WTC11 (cell line): ENCODE measurements around the gene CELSR3. TPM values are rescaled to one million over a fixed set of nuclear protein-coding genes. Genes with fewer than 3 reads are reported as not detected.

Experiments used
- ATAC-seq: fragments of 200-7000 bp; cut with Tn5 transposase; 2 replicates; pipeline ENCODE4 v1.10.0; 2021; ENCODE audit warnings: mild to moderate bottlenecking, moderate library complexity
- CTCF ChIA-PET: fragments of 300-600 bp; sonication (Branson Sonifier 250); formaldehyde crosslinking; loops from one replicate; lab custom pipeline; 2021; ENCODE audit warnings: antibody characterized with exemption; lab: Charles Lee
- POLR2A ChIA-PET: fragments of 350-600 bp; sonication (Branson Sonifier 250); formaldehyde crosslinking; loops from one replicate; lab custom pipeline; 2021; ENCODE audit warnings: antibody characterized with exemption; lab: Charles Lee
- DNase-seq: peaks from one replicate; pipeline ENCODE4 v3.0.0; 2021; ENCODE audit warnings: low spot score
- H3K27ac Mint-ChIP-seq: 2 replicates; pipeline ENCODE4 v1.8.0; 2021; ENCODE audit warnings: mixed read lengths
- H3K27me3 Mint-ChIP-seq: 2 replicates; pipeline ENCODE4 v1.8.0; 2021; ENCODE audit warnings: low read depth, mild to moderate bottlenecking, moderate library complexity, mixed read lengths
- H3K36me3 Mint-ChIP-seq: 2 replicates; pipeline ENCODE4 v1.8.0; 2021; ENCODE audit warnings: mixed read lengths
- H3K4me1 Mint-ChIP-seq: 2 replicates; pipeline ENCODE4 v1.8.0; 2022; ENCODE audit warnings: mixed read lengths
- H3K4me3 Mint-ChIP-seq: 2 replicates; pipeline ENCODE4 v1.8.0; 2021; ENCODE audit warnings: mild to moderate bottlenecking, moderate library complexity, mixed read lengths
- H3K9me3 Mint-ChIP-seq: 2 replicates; pipeline ENCODE4 v1.8.0; 2021; ENCODE audit warnings: mixed read lengths
- CREB1 ChIP-seq: sonication (generic); formaldehyde crosslinking; IDR thresholded peaks from 2 replicates; pipeline ENCODE4 v1.8.0; 2023; ENCODE audit warnings: mild to moderate bottlenecking, missing genetic modification reagents
- EMX1 ChIP-seq: fragments of 250-450 bp; sonication (Bioruptor Pico); IDR thresholded peaks from 2 replicates; pipeline ENCODE4 v1.8.0; 2021; ENCODE audit warnings: mild to moderate bottlenecking
- ETV6 ChIP-seq: sonication (generic); formaldehyde crosslinking; IDR thresholded peaks from 2 replicates; pipeline ENCODE4 v1.8.1; 2022; ENCODE audit warnings: mild to moderate bottlenecking, missing genetic modification reagents
- PRRX2 ChIP-seq: fragments of 250-450 bp; sonication (Bioruptor Pico); IDR thresholded peaks from 2 replicates; pipeline ENCODE4 v1.8.0; 2021; ENCODE audit warnings: mild to moderate bottlenecking
- RORB ChIP-seq: fragments of 250-450 bp; sonication (Bioruptor Pico); IDR thresholded peaks from 2 replicates; pipeline ENCODE4 v1.9.0; 2021; ENCODE audit warnings: mild to moderate bottlenecking
- TEAD1 ChIP-seq: sonication (generic); formaldehyde crosslinking; IDR thresholded peaks from 2 replicates; pipeline ENCODE4 v1.8.0; 2022; ENCODE audit warnings: mild to moderate bottlenecking, missing genetic modification reagents
- TEAD4 ChIP-seq: sonication (generic); formaldehyde crosslinking; IDR thresholded peaks from 2 replicates; pipeline ENCODE4 v1.8.0; 2022; ENCODE audit warnings: mild to moderate bottlenecking, missing genetic modification reagents
- ZNF317 ChIP-seq: sonication (generic); formaldehyde crosslinking; IDR thresholded peaks from 2 replicates; pipeline ENCODE4 v1.8.1; 2023; ENCODE audit warnings: low read depth, mild to moderate bottlenecking, moderate library complexity, missing genetic modification reagents, borderline replicate concordance
- ZNF396 ChIP-seq: fragments of 250-450 bp; sonication (Bioruptor Pico); IDR thresholded peaks from 2 replicates; pipeline ENCODE4 v1.8.0; 2021; ENCODE audit warnings: mild to moderate bottlenecking, moderate library complexity, borderline replicate concordance
- ZNF425 ChIP-seq: fragments of 250-450 bp; sonication (Bioruptor Pico); conservative IDR thresholded peaks from 2 replicates; pipeline ENCODE4 v1.9.0; 2021; ENCODE audit warnings: mild to moderate bottlenecking
- total RNA-seq: library from RNA; stranded (reverse); gene quantifications from 3 replicates; pipeline ENCODE4 v1.2.3, GENCODE V29; 2021
- TF ChIP-seq, protein P1 (sequence below): sonication (generic); formaldehyde crosslinking; IDR thresholded peaks from 2 replicates; pipeline ENCODE4 v1.8.0; 2022; ENCODE audit warnings: mild to moderate bottlenecking, missing genetic modification reagents
- TF ChIP-seq, protein P2 (sequence below): sonication (generic); formaldehyde crosslinking; IDR thresholded peaks from 2 replicates; pipeline ENCODE4 v1.8.0; 2023; ENCODE audit warnings: mild to moderate bottlenecking, missing genetic modification reagents
- TF ChIP-seq, protein P3 (sequence below): sonication (generic); formaldehyde crosslinking; IDR thresholded peaks from 2 replicates; pipeline ENCODE4 v1.8.1; 2022; ENCODE audit warnings: missing genetic modification reagents, borderline replicate concordance
- TF ChIP-seq, protein P4 (sequence below): fragments of 250-450 bp; sonication (Bioruptor Pico); IDR thresholded peaks from 2 replicates; pipeline ENCODE4 v1.9.0; 2021; ENCODE audit warnings: moderate library complexity, mild to moderate bottlenecking, inconsistent platforms, borderline replicate concordance
- TF ChIP-seq, protein P5 (sequence below): fragments of 250-450 bp; sonication (Bioruptor Pico); IDR thresholded peaks from 2 replicates; pipeline ENCODE4 v2.1.2; 2022; ENCODE audit warnings: mild to moderate bottlenecking, moderate library complexity
- TF ChIP-seq, protein P6 (sequence below): sonication (generic); formaldehyde crosslinking; IDR thresholded peaks from 2 replicates; pipeline ENCODE4 v1.8.0; 2022; ENCODE audit warnings: missing genetic modification reagents
- TF ChIP-seq, protein P7 (sequence below): sonication (generic); formaldehyde crosslinking; IDR thresholded peaks from 2 replicates; pipeline ENCODE4 v1.8.1; 2023; ENCODE audit warnings: mild to moderate bottlenecking, missing genetic modification reagents

The CELSR3 gene
- total RNA-seq, 1 experiment from 2014 or later, result 27.9 TPM

- TF ChIP-seq, protein P1, sequence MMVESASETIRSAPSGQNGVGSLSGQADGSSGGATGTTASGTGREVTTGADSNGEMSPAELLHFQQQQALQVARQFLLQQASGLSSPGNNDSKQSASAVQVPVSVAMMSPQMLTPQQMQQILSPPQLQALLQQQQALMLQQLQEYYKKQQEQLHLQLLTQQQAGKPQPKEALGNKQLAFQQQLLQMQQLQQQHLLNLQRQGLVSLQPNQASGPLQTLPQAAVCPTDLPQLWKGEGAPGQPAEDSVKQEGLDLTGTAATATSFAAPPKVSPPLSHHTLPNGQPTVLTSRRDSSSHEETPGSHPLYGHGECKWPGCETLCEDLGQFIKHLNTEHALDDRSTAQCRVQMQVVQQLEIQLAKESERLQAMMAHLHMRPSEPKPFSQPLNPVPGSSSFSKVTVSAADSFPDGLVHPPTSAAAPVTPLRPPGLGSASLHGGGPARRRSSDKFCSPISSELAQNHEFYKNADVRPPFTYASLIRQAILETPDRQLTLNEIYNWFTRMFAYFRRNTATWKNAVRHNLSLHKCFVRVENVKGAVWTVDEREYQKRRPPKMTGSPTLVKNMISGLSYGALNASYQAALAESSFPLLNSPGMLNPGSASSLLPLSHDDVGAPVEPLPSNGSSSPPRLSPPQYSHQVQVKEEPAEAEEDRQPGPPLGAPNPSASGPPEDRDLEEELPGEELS (CRISPR knock-in tag), result peak; percentile 94
- peak; percentile 85 for TF ChIP-seq TEAD4 (CRISPR knock-in tag)
- no peak for TF ChIP-seq RORB (CRISPR knock-in tag)
- peak; percentile 96 for TF ChIP-seq ETV6 (CRISPR knock-in tag)
- no peak for TF ChIP-seq ZNF317 (CRISPR knock-in tag)
- TF ChIP-seq, protein P2, sequence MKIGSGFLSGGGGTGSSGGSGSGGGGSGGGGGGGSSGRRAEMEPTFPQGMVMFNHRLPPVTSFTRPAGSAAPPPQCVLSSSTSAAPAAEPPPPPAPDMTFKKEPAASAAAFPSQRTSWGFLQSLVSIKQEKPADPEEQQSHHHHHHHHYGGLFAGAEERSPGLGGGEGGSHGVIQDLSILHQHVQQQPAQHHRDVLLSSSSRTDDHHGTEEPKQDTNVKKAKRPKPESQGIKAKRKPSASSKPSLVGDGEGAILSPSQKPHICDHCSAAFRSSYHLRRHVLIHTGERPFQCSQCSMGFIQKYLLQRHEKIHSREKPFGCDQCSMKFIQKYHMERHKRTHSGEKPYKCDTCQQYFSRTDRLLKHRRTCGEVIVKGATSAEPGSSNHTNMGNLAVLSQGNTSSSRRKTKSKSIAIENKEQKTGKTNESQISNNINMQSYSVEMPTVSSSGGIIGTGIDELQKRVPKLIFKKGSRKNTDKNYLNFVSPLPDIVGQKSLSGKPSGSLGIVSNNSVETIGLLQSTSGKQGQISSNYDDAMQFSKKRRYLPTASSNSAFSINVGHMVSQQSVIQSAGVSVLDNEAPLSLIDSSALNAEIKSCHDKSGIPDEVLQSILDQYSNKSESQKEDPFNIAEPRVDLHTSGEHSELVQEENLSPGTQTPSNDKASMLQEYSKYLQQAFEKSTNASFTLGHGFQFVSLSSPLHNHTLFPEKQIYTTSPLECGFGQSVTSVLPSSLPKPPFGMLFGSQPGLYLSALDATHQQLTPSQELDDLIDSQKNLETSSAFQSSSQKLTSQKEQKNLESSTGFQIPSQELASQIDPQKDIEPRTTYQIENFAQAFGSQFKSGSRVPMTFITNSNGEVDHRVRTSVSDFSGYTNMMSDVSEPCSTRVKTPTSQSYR (CRISPR knock-in tag), result peak; percentile 86
- peak; percentile 99 for TF ChIP-seq TEAD1
- TF ChIP-seq, protein P3, sequence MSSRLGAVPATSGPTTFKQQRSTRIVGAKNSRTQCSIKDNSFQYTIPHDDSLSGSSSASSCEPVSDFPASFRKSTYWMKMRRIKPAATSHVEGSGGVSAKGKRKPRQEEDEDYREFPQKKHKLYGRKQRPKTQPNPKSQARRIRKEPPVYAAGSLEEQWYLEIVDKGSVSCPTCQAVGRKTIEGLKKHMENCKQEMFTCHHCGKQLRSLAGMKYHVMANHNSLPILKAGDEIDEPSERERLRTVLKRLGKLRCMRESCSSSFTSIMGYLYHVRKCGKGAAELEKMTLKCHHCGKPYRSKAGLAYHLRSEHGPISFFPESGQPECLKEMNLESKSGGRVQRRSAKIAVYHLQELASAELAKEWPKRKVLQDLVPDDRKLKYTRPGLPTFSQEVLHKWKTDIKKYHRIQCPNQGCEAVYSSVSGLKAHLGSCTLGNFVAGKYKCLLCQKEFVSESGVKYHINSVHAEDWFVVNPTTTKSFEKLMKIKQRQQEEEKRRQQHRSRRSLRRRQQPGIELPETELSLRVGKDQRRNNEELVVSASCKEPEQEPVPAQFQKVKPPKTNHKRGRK, result no peak
- TF ChIP-seq, protein P4, sequence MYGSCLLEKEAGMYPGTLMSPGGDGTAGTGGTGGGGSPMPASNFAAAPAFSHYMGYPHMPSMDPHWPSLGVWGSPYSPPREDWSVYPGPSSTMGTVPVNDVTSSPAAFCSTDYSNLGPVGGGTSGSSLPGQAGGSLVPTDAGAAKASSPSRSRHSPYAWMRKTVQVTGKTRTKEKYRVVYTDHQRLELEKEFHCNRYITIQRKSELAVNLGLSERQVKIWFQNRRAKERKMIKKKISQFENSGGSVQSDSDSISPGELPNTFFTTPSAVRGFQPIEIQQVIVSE (CRISPR knock-in tag), result no peak
- 0 out of 2 replicates have a peak, but pooled peaks have one; percentile 73 for TF ChIP-seq EMX1 (CRISPR knock-in tag)
- peak; percentile 15; the same call in 1 of the 2 replicates for TF ChIP-seq CREB1
- no peak for TF ChIP-seq ZNF396
- TF ChIP-seq PRRX2 (CRISPR knock-in tag), result no peak; the same call in 1 of the 2 replicates
- TF ChIP-seq, protein P5, sequence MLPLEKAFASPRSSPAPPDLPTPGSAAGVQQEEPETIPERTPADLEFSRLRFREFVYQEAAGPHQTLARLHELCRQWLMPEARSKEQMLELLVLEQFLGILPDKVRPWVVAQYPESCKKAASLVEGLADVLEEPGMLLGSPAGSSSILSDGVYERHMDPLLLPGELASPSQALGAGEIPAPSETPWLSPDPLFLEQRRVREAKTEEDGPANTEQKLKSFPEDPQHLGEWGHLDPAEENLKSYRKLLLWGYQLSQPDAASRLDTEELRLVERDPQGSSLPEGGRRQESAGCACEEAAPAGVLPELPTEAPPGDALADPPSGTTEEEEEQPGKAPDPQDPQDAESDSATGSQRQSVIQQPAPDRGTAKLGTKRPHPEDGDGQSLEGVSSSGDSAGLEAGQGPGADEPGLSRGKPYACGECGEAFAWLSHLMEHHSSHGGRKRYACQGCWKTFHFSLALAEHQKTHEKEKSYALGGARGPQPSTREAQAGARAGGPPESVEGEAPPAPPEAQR (CRISPR knock-in tag), result no peak
Observed at GRCh38 chr3:48663489-48664312, 1.0 kb upstream of the CELSR3 start (continued).

- H3K9me3 Mint-ChIP-seq, result peaks cover 6% of the 10 kb centered on the region; the same call in 1 of the 2 replicates
- no peak overlapping the region for H3K27ac Mint-ChIP-seq
- POLR2A ChIA-PET, result interaction anchor here (0.6 to 4.4 kb wide), 12 partner anchors 27 to 912 kb away, joined by 3 to 41 read pairs (median 4); partner anchors contain the start of genes CCDC51, IP6K2, NDUFAF3 and SLC26A6
- H3K36me3 Mint-ChIP-seq, result peaks cover 26% of the 10 kb centered on the region
- no peaks in the 10 kb centered on the region for H3K27me3 Mint-ChIP-seq
- ATAC-seq (no peak), DNase-seq (no peak)
- H3K4me1 Mint-ChIP-seq, result peaks cover 14% of the 10 kb centered on the region
- H3K4me3 Mint-ChIP-seq, result peak overlapping the region; percentile 88
- CTCF ChIA-PET, result interaction anchor here (0.9 to 5.2 kb wide), 12 partner anchors 24 to 345 kb away, joined by 3 to 51 read pairs (median 5); partner anchors contain the start of genes NCKIPSD, SLC26A6, UQCRC1 and WDR6
- TF ChIP-seq, protein P6, sequence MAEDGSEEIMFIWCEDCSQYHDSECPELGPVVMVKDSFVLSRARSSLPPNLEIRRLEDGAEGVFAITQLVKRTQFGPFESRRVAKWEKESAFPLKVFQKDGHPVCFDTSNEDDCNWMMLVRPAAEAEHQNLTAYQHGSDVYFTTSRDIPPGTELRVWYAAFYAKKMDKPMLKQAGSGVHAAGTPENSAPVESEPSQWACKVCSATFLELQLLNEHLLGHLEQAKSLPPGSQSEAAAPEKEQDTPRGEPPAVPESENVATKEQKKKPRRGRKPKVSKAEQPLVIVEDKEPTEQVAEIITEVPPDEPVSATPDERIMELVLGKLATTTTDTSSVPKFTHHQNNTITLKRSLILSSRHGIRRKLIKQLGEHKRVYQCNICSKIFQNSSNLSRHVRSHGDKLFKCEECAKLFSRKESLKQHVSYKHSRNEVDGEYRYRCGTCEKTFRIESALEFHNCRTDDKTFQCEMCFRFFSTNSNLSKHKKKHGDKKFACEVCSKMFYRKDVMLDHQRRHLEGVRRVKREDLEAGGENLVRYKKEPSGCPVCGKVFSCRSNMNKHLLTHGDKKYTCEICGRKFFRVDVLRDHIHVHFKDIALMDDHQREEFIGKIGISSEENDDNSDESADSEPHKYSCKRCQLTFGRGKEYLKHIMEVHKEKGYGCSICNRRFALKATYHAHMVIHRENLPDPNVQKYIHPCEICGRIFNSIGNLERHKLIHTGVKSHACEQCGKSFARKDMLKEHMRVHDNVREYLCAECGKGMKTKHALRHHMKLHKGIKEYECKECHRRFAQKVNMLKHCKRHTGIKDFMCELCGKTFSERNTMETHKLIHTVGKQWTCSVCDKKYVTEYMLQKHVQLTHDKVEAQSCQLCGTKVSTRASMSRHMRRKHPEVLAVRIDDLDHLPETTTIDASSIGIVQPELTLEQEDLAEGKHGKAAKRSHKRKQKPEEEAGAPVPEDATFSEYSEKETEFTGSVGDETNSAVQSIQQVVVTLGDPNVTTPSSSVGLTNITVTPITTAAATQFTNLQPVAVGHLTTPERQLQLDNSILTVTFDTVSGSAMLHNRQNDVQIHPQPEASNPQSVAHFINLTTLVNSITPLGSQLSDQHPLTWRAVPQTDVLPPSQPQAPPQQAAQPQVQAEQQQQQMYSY (CRISPR knock-in tag), result no peak
- TF ChIP-seq, protein P7, sequence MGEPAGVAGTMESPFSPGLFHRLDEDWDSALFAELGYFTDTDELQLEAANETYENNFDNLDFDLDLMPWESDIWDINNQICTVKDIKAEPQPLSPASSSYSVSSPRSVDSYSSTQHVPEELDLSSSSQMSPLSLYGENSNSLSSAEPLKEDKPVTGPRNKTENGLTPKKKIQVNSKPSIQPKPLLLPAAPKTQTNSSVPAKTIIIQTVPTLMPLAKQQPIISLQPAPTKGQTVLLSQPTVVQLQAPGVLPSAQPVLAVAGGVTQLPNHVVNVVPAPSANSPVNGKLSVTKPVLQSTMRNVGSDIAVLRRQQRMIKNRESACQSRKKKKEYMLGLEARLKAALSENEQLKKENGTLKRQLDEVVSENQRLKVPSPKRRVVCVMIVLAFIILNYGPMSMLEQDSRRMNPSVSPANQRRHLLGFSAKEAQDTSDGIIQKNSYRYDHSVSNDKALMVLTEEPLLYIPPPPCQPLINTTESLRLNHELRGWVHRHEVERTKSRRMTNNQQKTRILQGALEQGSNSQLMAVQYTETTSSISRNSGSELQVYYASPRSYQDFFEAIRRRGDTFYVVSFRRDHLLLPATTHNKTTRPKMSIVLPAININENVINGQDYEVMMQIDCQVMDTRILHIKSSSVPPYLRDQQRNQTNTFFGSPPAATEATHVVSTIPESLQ (CRISPR knock-in tag), result no peak
- no peak for TF ChIP-seq ZNF425 (CRISPR knock-in tag)
Observed at GRCh38 chr3:48662145-48662752, 437 bp downstream of the CELSR3 start.
